K562 (cell line): ENCODE results near the gene TRIM40. TPM values are rescaled to one million over a fixed set of nuclear protein-coding genes. Genes with fewer than 3 reads are reported as not detected.

Experiments used
- ATAC-seq: fragments of 200-7000 bp; cut with Tn5 transposase; 3 replicates; pipeline ENCODE4 v1.9.1; 2020; ENCODE audit warnings: moderate library complexity
- BruUV-seq: library from RNA; stranded (reverse); fragments of 400-500 nt; replicated peaks from 2 replicates; lab custom pipeline; 2021; lab: Mats Ljungman, UMichigan
- CTCF ChIA-PET: fragments of 300-600 bp; formaldehyde crosslinking; extraction: SDS; loops from one replicate; lab custom pipeline; 2021; ENCODE audit warnings: low intra/inter-chr PET ratio; lab: Yijun Ruan, JAX
- POLR2A ChIA-PET: fragments of 300-600, 350-650 bp; sonication (Branson Sonifier 250); formaldehyde crosslinking; extraction: SDS; loops from one replicate; lab custom pipeline; 2021; ENCODE audit warnings: antibody characterized with exemption, inconsistent platforms; lab: Yijun Ruan, JAX
- DNase-seq, 4 experiments: peaks; one replicate each; pipeline versions ENCODE4 v3.0.0 to v3.0.0-alpha.2; 2011 to 2018; ENCODE audit warnings: low spot score in 3 of 4, mixed read lengths in 3 of 4; ENCODE audit errors: extremely low read depth in 1 of 4
- FAIRE-seq: peaks from 2 replicates; lab custom pipeline; 2011; peaks lifted over from hg19 to GRCh38; lab: Jason Lieb, UNC
- H2AFZ ChIP-seq: 2 replicates; pipeline ENCODE4 v1.6.0; 2011; ENCODE audit warnings: low read depth, low read length, control low read depth, inconsistent platforms
- H3K27ac ChIP-seq: fragments of 200-600 bp; 3 replicates; pipeline ENCODE4 v1.8.0; 2011; ENCODE audit warnings: low read depth, mild to moderate bottlenecking, control low read depth, inconsistent platforms, low read length, moderate library complexity, mixed read lengths; ENCODE audit errors: extremely low read depth
- H3K27me3 ChIP-seq, 2 experiments: fragments of 300-600 bp in 1 of 2; 2 replicates in 1 of 2; 3 replicates in 1 of 2; pipeline versions ENCODE4 v1.6.0 to v1.8.0; 2011; ENCODE audit warnings: inconsistent platforms in 2 of 2, low read length in 2 of 2, mild to moderate bottlenecking in 1 of 2, mixed read lengths in 1 of 2, moderate library complexity in 1 of 2; ENCODE audit not compliant: control insufficient read depth in 2 of 2, insufficient read depth in 2 of 2
- H3K36me3 ChIP-seq: fragments of 300-600 bp; 3 replicates; pipeline ENCODE4 v1.8.0; 2011; ENCODE audit warnings: mild to moderate bottlenecking, low read length, inconsistent platforms; ENCODE audit not compliant: control insufficient read depth, insufficient read depth
- H3K4me1 ChIP-seq, 2 experiments: fragments of 200-600 bp in 1 of 2; replicated peaks in 1 of 2; 2 replicates in 1 of 2; 3 replicates in 1 of 2; pipeline versions ENCODE4 v1.5.1 to v1.8.0; 2011; ENCODE audit warnings: inconsistent platforms in 2 of 2, low read length in 2 of 2, mild to moderate bottlenecking in 1 of 2, mixed read lengths in 1 of 2, moderate library complexity in 1 of 2; ENCODE audit not compliant: control insufficient read depth in 2 of 2, insufficient read depth in 2 of 2
- H3K4me2 ChIP-seq: 2 replicates; pipeline ENCODE4 v1.6.1; 2011; ENCODE audit warnings: low read length, control low read depth, inconsistent platforms, mixed read lengths; ENCODE audit not compliant: insufficient read depth
- H3K4me3 ChIP-seq: fragments of 200-600 bp; sonication (generic), shearing (Covaris generic); 2 replicates; pipeline ENCODE4 v1.5.1; 2016; ENCODE audit warnings: control low read depth, inconsistent platforms
- H3K79me2 ChIP-seq: fragments of 200-600 bp; 3 replicates; pipeline ENCODE4 v1.8.0; 2011; ENCODE audit warnings: low read length, inconsistent platforms; ENCODE audit not compliant: control insufficient read depth, insufficient read depth
- H3K9ac ChIP-seq, 2 experiments: 2 replicates each; pipeline versions ENCODE4 v1.6.0 to v1.6.1; 2011; ENCODE audit warnings: low read depth in 2 of 2, low read length in 2 of 2, control low read depth in 1 of 2, inconsistent platforms in 1 of 2, mild to moderate bottlenecking in 1 of 2, mixed read lengths in 1 of 2; ENCODE audit not compliant: insufficient read depth in 1 of 2
- H3K9me1 ChIP-seq: one replicate; pipeline ENCODE4 v1.6.0; 2011; ENCODE audit warnings: inconsistent platforms, mild to moderate bottlenecking, low read length, moderate library complexity; ENCODE audit not compliant: control insufficient read depth, insufficient read depth
- H3K9me3 ChIP-seq: replicated peaks from 2 replicates; pipeline ENCODE4 v1.5.1; 2011; ENCODE audit warnings: low read depth, low read length, inconsistent platforms; ENCODE audit not compliant: control insufficient read depth, insufficient read depth
- H4K20me1 ChIP-seq: replicated peaks from 2 replicates; pipeline ENCODE4 v1.6.1; 2011; ENCODE audit warnings: low read length, inconsistent platforms, mixed read lengths; ENCODE audit not compliant: control insufficient read depth, insufficient read depth
- CBX5 ChIP-seq: IDR thresholded peaks from 2 replicates; pipeline ENCODE4 v1.6.1; 2014; ENCODE audit warnings: low read depth, borderline replicate concordance
- ETS2 ChIP-seq: IDR thresholded peaks from 2 replicates; pipeline ENCODE4 v1.6.1; 2016; ENCODE audit warnings: borderline replicate concordance, missing genetic modification characterization, mild to moderate bottlenecking, moderate library complexity, missing compliant biosample characterization; ENCODE audit not compliant: poor library complexity, severe bottlenecking
- FOXP1 ChIP-seq: sonication (generic); formaldehyde crosslinking; IDR thresholded peaks from 2 replicates; pipeline ENCODE4 v1.8.0; 2022; ENCODE audit warnings: mild to moderate bottlenecking, missing genetic modification reagents
- SETDB1 ChIP-seq: IDR thresholded peaks from one replicate; pipeline ENCODE4 v1.6.1; 2012; ENCODE audit warnings: low read length, control low read depth, inconsistent platforms
- SUPT5H ChIP-seq: fragments of 450-650 bp; IDR thresholded peaks from 2 replicates; pipeline ENCODE4 v1.6.1; 2016
- TAF15 ChIP-seq: fragments of 200-400 bp; formaldehyde crosslinking; IDR thresholded peaks from 2 replicates; pipeline ENCODE4 v1.6.1; 2017; ENCODE audit warnings: mild to moderate bottlenecking, low read depth, low read length, moderate library complexity
- XRCC4 ChIP-seq: IDR thresholded peaks from one replicate; pipeline ENCODE4 v1.6.1; 2011; ENCODE audit not compliant: insufficient read depth, insufficient read length; ENCODE audit errors: extremely low read depth
- ZNF175 ChIP-seq: fragments of 200-800 bp; sonication (Bioruptor generic); IDR thresholded peaks from 2 replicates; pipeline ENCODE4 v1.6.1; 2016; ENCODE audit warnings: low read depth, mild to moderate bottlenecking, missing genetic modification characterization, missing compliant biosample characterization
- WGBS: fragments of 100-300 bp; shearing (Covaris generic); methylation state at CpG from one replicate; pipeline ENCODE4 v1.1.6; 2016; ENCODE audit warnings: low coverage, mixed read lengths; ENCODE audit not compliant: insufficient coverage; ENCODE audit errors: missing lambda C conversion rate; 5-methylcytosine and 5-hydroxymethylcytosine counted together
- in situ Hi-C: fragments of 300-500 bp; cut with MboI; formaldehyde crosslinking; loops from 4 replicates; pipeline ENCODE4 v1.15.0; 2018; ENCODE audit warnings: inconsistent platforms, mixed read lengths
- intact Hi-C: fragments of 100-400 bp; cut with micrococcal nuclease; formaldehyde crosslinking; loops from 2 replicates; pipeline ENCODE4 v1.14.2; 2022
- polyA plus RNA-seq, 8 experiments: library from polyadenylated mRNA; depleted of rRNA in 4 of 8; stranded (reverse) in 5 of 8; unstranded in 3 of 8; fragments of >200 nt; fragmentation: Nextera tagmentation in 2 of 8; fragmentation: Illumina TruSeq in 1 of 8; extraction: Ambion mirVana in 2 of 8; extraction: Trizol in 1 of 8; gene quantifications; 2 replicates each; pipeline versions ENCODE4 v1.2.1 to v1.2.3, GENCODE V29; 2011 to 2014; ENCODE audit warnings: inconsistent platforms in 1 of 8, missing spikeins in 1 of 8
- total RNA-seq, 7 experiments: library from RNA; depleted of rRNA in 6 of 7; stranded (reverse); fragments of >200 nt in 6 of 7; fragmentation: Illumina TruSeq in 2 of 7; extraction: Trizol in 2 of 7; gene quantifications; 2 replicates each; pipeline versions ENCODE4 v1.2.1 to v1.2.3, GENCODE V29; 2011 to 2021; ENCODE audit warnings: low replicate concordance in 1 of 7
- TF ChIP-seq, protein P1 (sequence below): sonication (generic); formaldehyde crosslinking; IDR thresholded peaks from 2 replicates; pipeline ENCODE4 v1.8.1; 2023; ENCODE audit warnings: mild to moderate bottlenecking, missing genetic modification reagents
- TF ChIP-seq, protein P2 (sequence below): fragments of 450-650 bp; IDR thresholded peaks from 2 replicates; pipeline ENCODE4 v1.7.1; 2018; ENCODE audit warnings: mild to moderate bottlenecking, low read depth; ENCODE audit not compliant: partially characterized antibody

The TRIM40 gene
- total and polyA plus RNA-seq, 9 of the 15 experiments (the other 6 are each of a cell fraction or from before 2014, with no cell fraction given), result 0.04 to 0.08 TPM; not detected in 7

GRCh38 chr6:30093951-30094661, 41.8 kb upstream of the TRIM40 start:
- no peaks in the 10 kb centered on the region for H3K9me3 ChIP-seq
- POLR2A ChIA-PET, result interaction anchor here (0.5 kb wide), 2 partner anchors 108 to 397 kb away, joined by 3 read pairs; no protein-coding TSS in a partner anchor
- TF ChIP-seq, protein P1, sequence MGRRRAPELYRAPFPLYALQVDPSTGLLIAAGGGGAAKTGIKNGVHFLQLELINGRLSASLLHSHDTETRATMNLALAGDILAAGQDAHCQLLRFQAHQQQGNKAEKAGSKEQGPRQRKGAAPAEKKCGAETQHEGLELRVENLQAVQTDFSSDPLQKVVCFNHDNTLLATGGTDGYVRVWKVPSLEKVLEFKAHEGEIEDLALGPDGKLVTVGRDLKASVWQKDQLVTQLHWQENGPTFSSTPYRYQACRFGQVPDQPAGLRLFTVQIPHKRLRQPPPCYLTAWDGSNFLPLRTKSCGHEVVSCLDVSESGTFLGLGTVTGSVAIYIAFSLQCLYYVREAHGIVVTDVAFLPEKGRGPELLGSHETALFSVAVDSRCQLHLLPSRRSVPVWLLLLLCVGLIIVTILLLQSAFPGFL, result no peak
- no peak for TF ChIP-seq SUPT5H
- no peak for TF ChIP-seq CBX5
- TF ChIP-seq FOXP1 (CRISPR knock-in tag), result no peak
- TF ChIP-seq ETS2, result no peak
- TF ChIP-seq, protein P2, sequence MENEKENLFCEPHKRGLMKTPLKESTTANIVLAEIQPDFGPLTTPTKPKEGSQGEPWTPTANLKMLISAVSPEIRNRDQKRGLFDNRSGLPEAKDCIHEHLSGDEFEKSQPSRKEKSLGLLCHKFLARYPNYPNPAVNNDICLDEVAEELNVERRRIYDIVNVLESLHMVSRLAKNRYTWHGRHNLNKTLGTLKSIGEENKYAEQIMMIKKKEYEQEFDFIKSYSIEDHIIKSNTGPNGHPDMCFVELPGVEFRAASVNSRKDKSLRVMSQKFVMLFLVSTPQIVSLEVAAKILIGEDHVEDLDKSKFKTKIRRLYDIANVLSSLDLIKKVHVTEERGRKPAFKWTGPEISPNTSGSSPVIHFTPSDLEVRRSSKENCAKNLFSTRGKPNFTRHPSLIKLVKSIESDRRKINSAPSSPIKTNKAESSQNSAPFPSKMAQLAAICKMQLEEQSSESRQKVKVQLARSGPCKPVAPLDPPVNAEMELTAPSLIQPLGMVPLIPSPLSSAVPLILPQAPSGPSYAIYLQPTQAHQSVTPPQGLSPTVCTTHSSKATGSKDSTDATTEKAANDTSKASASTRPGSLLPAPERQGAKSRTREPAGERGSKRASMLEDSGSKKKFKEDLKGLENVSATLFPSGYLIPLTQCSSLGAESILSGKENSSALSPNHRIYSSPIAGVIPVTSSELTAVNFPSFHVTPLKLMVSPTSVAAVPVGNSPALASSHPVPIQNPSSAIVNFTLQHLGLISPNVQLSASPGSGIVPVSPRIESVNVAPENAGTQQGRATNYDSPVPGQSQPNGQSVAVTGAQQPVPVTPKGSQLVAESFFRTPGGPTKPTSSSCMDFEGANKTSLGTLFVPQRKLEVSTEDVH, result no peak
- TF ChIP-seq ZNF175 (CRISPR knock-in tag), result no peak
- TF ChIP-seq XRCC4, result no peak
- TF ChIP-seq TAF15, result no peak
- no peak for TF ChIP-seq SETDB1

More at GRCh38 chr6:30093951-30094661, 41.8 kb upstream of the TRIM40 start:
- BruUV-seq, result no TSS peak
- no peak overlapping the region for H3K4me3 ChIP-seq
- no peaks in the 10 kb centered on the region for H4K20me1 ChIP-seq
- H3K9ac ChIP-seq, result no peak overlapping the region
- H2AFZ ChIP-seq, result no peak overlapping the region
- H3K79me2 ChIP-seq, result no peaks in the 10 kb centered on the region
- no peaks in the 10 kb centered on the region for H3K9me1 ChIP-seq
- H3K36me3 ChIP-seq, result no peaks in the 10 kb centered on the region
- in situ Hi-C loops (no loop called here), intact Hi-C loops (no loop called here)
- H3K4me2 ChIP-seq, result no peak overlapping the region
- 12% methylated on average over 4 of the region's 5 CpGs for WGBS
- DNase-seq (no peak), ATAC-seq (no peak), FAIRE-seq (no peak)
- H3K27ac ChIP-seq, result no peak overlapping the region
- H3K27me3 ChIP-seq, result peaks cover 19 to 20% of the 10 kb centered on the region in 2 experiments; a peak in 4 of 5 replicates
- CTCF ChIA-PET, result no interaction called here
- H3K4me1 ChIP-seq, result peaks cover 17 to 19% of the 10 kb centered on the region in 2 experiments
